ENCODE data around the gene RBBP8NL. TPM values are rescaled to one million over a fixed set of nuclear protein-coding genes. Genes with fewer than 3 reads are reported as not detected.

Gene RBBP8NL
- total RNA-seq, 1 experiment from 2014 or later = 1.5 TPM

- ATAC-seq = no peak
- POLR2A ChIA-PET = interaction anchor here (0.5 to 4.8 kb wide), 6 partner anchors 13 to 94 kb away, joined by 3 to 29 read pairs (median 3); partner anchors contain the start of gene RPS21
- Mint-ChIP-seq H3K27me3 (ENCODE audit: low read depth) (no peaks in the 10 kb centered on the region), H3K4me1 (peaks cover 46% of the 10 kb centered on the region), H3K4me3 (peak overlapping the region; percentile 65), H3K36me3 (no peaks in the 10 kb centered on the region), H3K9me3 (no peaks in the 10 kb centered on the region), H3K27ac (peak overlapping the region; percentile 76)
- peak; percentile 46 for DNase-seq (ENCODE audit: low spot score)
- TF ChIP-seq ZNF396 (CRISPR knock-in tag; IDR thresholded peaks at IDR 0.05; ENCODE audit: borderline replicate concordance) = no peak
- TF ChIP-seq KAT7 (CRISPR knock-in tag; IDR thresholded peaks at IDR 0.05; ENCODE audit: borderline replicate concordance) = no peak
- TF ChIP-seq ZBTB43 (CRISPR knock-in tag; IDR thresholded peaks at IDR 0.05) = 0 out of 2 replicates have a peak, but pooled peaks have one; percentile 21
- 0 out of 2 replicates have a peak, but pooled peaks have one; percentile 34 for TF ChIP-seq FOXP1 (CRISPR knock-in tag; IDR thresholded peaks at IDR 0.05; ENCODE audit: borderline replicate concordance)
- no peak for TF ChIP-seq ZNF416 (CRISPR knock-in tag; IDR thresholded peaks at IDR 0.05)
- TF ChIP-seq MAX (CRISPR knock-in tag; IDR thresholded peaks at IDR 0.05) = 0 out of 2 replicates have a peak, but pooled peaks have one; percentile 3
- CTCF ChIA-PET = interaction anchor here (0.6 to 9.1 kb wide), 18 partner anchors 9 to 344 kb away, joined by 3 to 137 read pairs (median 3); partner anchors contain the start of genes ADRM1 and RPS21
Observed at GRCh38 chr20:62363920-62364851, 63.2 kb downstream of the RBBP8NL start.

- Mint-ChIP-seq H3K27ac (peak overlapping the region; percentile 97), H3K36me3 (no peaks in the 10 kb centered on the region), H3K9me3 (no peaks in the 10 kb centered on the region), H3K4me3 (no peak overlapping the region), H3K4me1 (peaks cover 46% of the 10 kb centered on the region), H3K27me3 (ENCODE audit: low read depth) (no peaks in the 10 kb centered on the region)
- ChIA-PET POLR2A (interaction anchor here (0.7 to 2.6 kb wide), 4 partner anchors 19 to 241 kb away, joined by 3 to 8 read pairs (median 4); partner anchors contain the start of gene RPS21), CTCF (interaction anchor here (0.6 to 9.1 kb wide), 12 partner anchors 10 to 61 kb away, joined by 3 to 137 read pairs (median 4); partner anchors contain the start of genes ADRM1 and RPS21)
- ATAC-seq = no peak
- peak; percentile 24 for DNase-seq (ENCODE audit: low spot score)
- TF ChIP-seq ATF2 (CRISPR knock-in tag; IDR thresholded peaks at IDR 0.05; ENCODE audit: borderline replicate concordance, low read depth) (no peak), ATF6 (CRISPR knock-in tag; IDR thresholded peaks at IDR 0.05) (no peak), USF2 (CRISPR knock-in tag; IDR thresholded peaks at IDR 0.05) (no peak), ZMAT4 (CRISPR knock-in tag; IDR thresholded peaks at IDR 0.05) (no peak), FOXP1 (CRISPR knock-in tag; IDR thresholded peaks at IDR 0.05; ENCODE audit: borderline replicate concordance) (no peak), E2F1 (CRISPR knock-in tag; IDR thresholded peaks at IDR 0.05) (no peak), FOXK1 (CRISPR knock-in tag; IDR thresholded peaks at IDR 0.05) (no peak), ZNF121 (CRISPR knock-in tag; IDR thresholded peaks at IDR 0.05) (no peak), SMAD3 (CRISPR knock-in tag; IDR thresholded peaks at IDR 0.05; ENCODE audit: borderline replicate concordance) (no peak), SMAD4 (CRISPR knock-in tag; IDR thresholded peaks at IDR 0.05) (no peak), NR2C2 (CRISPR knock-in tag; IDR thresholded peaks at IDR 0.05) (no peak), MLX (CRISPR knock-in tag; IDR thresholded peaks at IDR 0.05) (no peak), JUN (CRISPR knock-in tag; IDR thresholded peaks at IDR 0.05) (no peak)
Observed at GRCh38 chr20:62362991-62363919, 64.1 kb downstream of the RBBP8NL start.

Data from WTC11 (cell line).